Mononuclear cell (primary cell): ENCODE data around the gene HCK. TPM values are rescaled to one million over a fixed set of nuclear protein-coding genes. Genes with fewer than 3 reads are reported as not detected.

Experiments
- H3K27me3 ChIP-seq: 2 replicates; pipeline ENCODE4 v1.6.0; 2011; ENCODE audit warnings: low read length, control low read depth; ENCODE audit not compliant: insufficient read depth
- H3K4me1 ChIP-seq: 2 replicates; pipeline ENCODE4 v1.5.1; 2011; ENCODE audit warnings: mild to moderate bottlenecking, low read length, control low read depth; ENCODE audit not compliant: insufficient read depth
- H3K4me3 ChIP-seq: 2 replicates; pipeline ENCODE4 v1.5.1; 2011; ENCODE audit warnings: mild to moderate bottlenecking, low read length, moderate library complexity
- H3K9me3 ChIP-seq: 2 replicates; pipeline ENCODE4 v1.5.1; 2011; ENCODE audit warnings: low read depth, mild to moderate bottlenecking, control low read depth, low read length
- total RNA-seq: library from RNA; depleted of rRNA; stranded (reverse); fragments of >200 nt; gene quantifications from one replicate; pipeline ENCODE4 v1.2.3, GENCODE V29; 2012

Gene HCK
- total RNA-seq, 1 donor: 52.4 TPM

- Histone ChIP-seq H3K9me3 (no peaks in the 10 kb centered on the region), H3K27me3 (no peaks in the 10 kb centered on the region), H3K4me1 (peaks cover 97% of the 10 kb centered on the region), H3K4me3 (no peak overlapping the region)
Measured at GRCh38 chr20:32064667-32065066, 12.6 kb downstream of the HCK start.

GRCh38 chr20:32067234-32067821 lies 15.3 kb downstream of the HCK start:
- H3K4me1 ChIP-seq: peaks cover 92% of the 10 kb centered on the region
- no peak overlapping the region for H3K4me3 ChIP-seq
- no peaks in the 10 kb centered on the region for H3K27me3 ChIP-seq
- H3K9me3 ChIP-seq: no peaks in the 10 kb centered on the region

GRCh38 chr20:32068174-32068573 lies 16.1 kb downstream of the HCK start:
- no peak overlapping the region for H3K4me3 ChIP-seq
- H3K27me3 ChIP-seq: no peaks in the 10 kb centered on the region
- H3K4me1 ChIP-seq: peaks cover 85% of the 10 kb centered on the region
- no peaks in the 10 kb centered on the region for H3K9me3 ChIP-seq

- no peaks in the 10 kb centered on the region for H3K9me3 ChIP-seq
- peaks cover 70% of the 10 kb centered on the region for H3K4me1 ChIP-seq
- H3K27me3 ChIP-seq: no peaks in the 10 kb centered on the region
- no peak overlapping the region for H3K4me3 ChIP-seq
Measured at GRCh38 chr20:32069711-32070110, 17.7 kb downstream of the HCK start.

- H3K9me3 ChIP-seq: no peaks in the 10 kb centered on the region
- H3K27me3 ChIP-seq: no peaks in the 10 kb centered on the region
- H3K4me1 ChIP-seq: peaks cover 64% of the 10 kb centered on the region
- H3K4me3 ChIP-seq: no peak overlapping the region
Measured at GRCh38 chr20:32070282-32070681, 18.2 kb downstream of the HCK start.

GRCh38 chr20:32070690-32071213 lies 18.7 kb downstream of the HCK start:
- no peaks in the 10 kb centered on the region for H3K27me3 ChIP-seq
- H3K4me1 ChIP-seq: peaks cover 64% of the 10 kb centered on the region
- H3K4me3 ChIP-seq: no peak overlapping the region
- no peaks in the 10 kb centered on the region for H3K9me3 ChIP-seq

GRCh38 chr20:32071395-32072167 lies 19.5 kb downstream of the HCK start:
- Histone ChIP-seq H3K27me3 (no peaks in the 10 kb centered on the region), H3K4me3 (no peak overlapping the region), H3K4me1 (peaks cover 64% of the 10 kb centered on the region), H3K9me3 (no peaks in the 10 kb centered on the region)

- Histone ChIP-seq H3K9me3 (no peaks in the 10 kb centered on the region), H3K4me3 (no peak overlapping the region), H3K27me3 (no peaks in the 10 kb centered on the region), H3K4me1 (peaks cover 64% of the 10 kb centered on the region)
Measured at GRCh38 chr20:32072168-32072750, 20.2 kb downstream of the HCK start.

- Histone ChIP-seq H3K4me1 (peaks cover 53% of the 10 kb centered on the region), H3K27me3 (no peaks in the 10 kb centered on the region), H3K9me3 (no peaks in the 10 kb centered on the region), H3K4me3 (no peak overlapping the region)
Measured at GRCh38 chr20:32075534-32075933, 23.5 kb downstream of the HCK start.

- Histone ChIP-seq H3K27me3 (no peaks in the 10 kb centered on the region), H3K4me3 (no peak overlapping the region), H3K4me1 (peaks cover 49% of the 10 kb centered on the region), H3K9me3 (no peaks in the 10 kb centered on the region)
Measured at GRCh38 chr20:32077190-32077589, 25.1 kb downstream of the HCK start.

GRCh38 chr20:32078322-32078721 lies 26.3 kb downstream of the HCK start:
- Histone ChIP-seq H3K4me3 (no peak overlapping the region), H3K9me3 (no peaks in the 10 kb centered on the region), H3K27me3 (no peaks in the 10 kb centered on the region), H3K4me1 (peaks cover 49% of the 10 kb centered on the region)

GRCh38 chr20:32078791-32079190 lies 26.7 kb downstream of the HCK start:
- no peaks in the 10 kb centered on the region for H3K9me3 ChIP-seq
- H3K4me3 ChIP-seq: no peak overlapping the region
- no peaks in the 10 kb centered on the region for H3K27me3 ChIP-seq
- H3K4me1 ChIP-seq: peaks cover 49% of the 10 kb centered on the region

- H3K9me3 ChIP-seq: no peaks in the 10 kb centered on the region
- peaks cover 49% of the 10 kb centered on the region for H3K4me1 ChIP-seq
- no peaks in the 10 kb centered on the region for H3K27me3 ChIP-seq
- no peak overlapping the region for H3K4me3 ChIP-seq
Measured at GRCh38 chr20:32079655-32080109, 27.6 kb downstream of the HCK start.

- Histone ChIP-seq H3K9me3 (no peaks in the 10 kb centered on the region), H3K4me3 (no peak overlapping the region), H3K4me1 (peaks cover 45% of the 10 kb centered on the region), H3K27me3 (no peaks in the 10 kb centered on the region)
Measured at GRCh38 chr20:32080783-32081182, 28.7 kb downstream of the HCK start.

- Histone ChIP-seq H3K4me1 (peaks cover 19% of the 10 kb centered on the region), H3K4me3 (no peak overlapping the region), H3K9me3 (no peaks in the 10 kb centered on the region), H3K27me3 (no peaks in the 10 kb centered on the region)
Measured at GRCh38 chr20:32083469-32083868, 31.4 kb downstream of the HCK start.
